Upper lobe of left lung (tissue), 6 donors: ENCODE data around the gene VENTX. TPM values are rescaled to one million over a fixed set of nuclear protein-coding genes. Genes with fewer than 3 reads are reported as not detected.

ENCODE experiments used
- ATAC-seq, 2 donors: fragments of 200-7000 bp; cut with Tn5 transposase; one replicate each; pipeline ENCODE4 v1.9.1; 2022; ENCODE audit warnings: mild to moderate bottlenecking in 2 of 2, moderate library complexity in 2 of 2; ENCODE audit not compliant: low FRiP score in 2 of 2
- DNase-seq, 2 donors: peaks; one replicate each; pipeline ENCODE4 v3.0.0-alpha.2; 2019 to 2020
- H3K27ac ChIP-seq, 4 donors: fragments of 200-600 bp; sonication (generic); one replicate each; pipeline ENCODE4 v1.5.1; 2016 to 2019
- H3K27me3 ChIP-seq, 4 donors: fragments of 200-600 bp; sonication (generic); one replicate each; pipeline ENCODE4 v1.5.1; 2017 to 2019
- H3K36me3 ChIP-seq, 4 donors: fragments of 200-600 bp; sonication (generic); one replicate each; pipeline ENCODE4 v1.5.1; 2016 to 2019
- H3K4me1 ChIP-seq, 4 donors: fragments of 200-600 bp; sonication (generic); one replicate each; pipeline ENCODE4 v1.5.1; 2018 to 2019
- H3K4me3 ChIP-seq, 4 donors: fragments of 200-600 bp; sonication (generic); one replicate each; pipeline ENCODE4 v1.5.1; 2017 to 2019; ENCODE audit warnings: mild to moderate bottlenecking in 2 of 4, moderate library complexity in 1 of 4
- H3K9me3 ChIP-seq, 4 donors: fragments of 200-600 bp; sonication (generic); one replicate each; pipeline ENCODE4 v1.5.1; 2018 to 2019
- EP300 ChIP-seq, 4 donors: sonication (generic); formaldehyde crosslinking; IDR thresholded peaks; one replicate each; pipeline ENCODE4 v1.5.1; 2017; ENCODE audit warnings: antibody characterized with exemption in 4 of 4, control low read depth in 2 of 4
- POLR2A ChIP-seq, 4 donors: fragments of 450-650 bp; IDR thresholded peaks; one replicate each; pipeline ENCODE4 v1.5.1; 2016 to 2017; ENCODE audit warnings: antibody characterized with exemption in 4 of 4, mild to moderate bottlenecking in 2 of 4
- POLR2AphosphoS5 ChIP-seq, 2 donors: sonication (generic); formaldehyde crosslinking; IDR thresholded peaks; one replicate each; pipeline ENCODE4 v1.5.1; 2017; ENCODE audit warnings: antibody characterized with exemption in 2 of 2
- WGBS, 2 donors: methylation state at CpG; one replicate each; pipeline ENCODE4 v1.1.5; 2017 to 2018; 5-methylcytosine and 5-hydroxymethylcytosine counted together
- total RNA-seq, 6 donors: library from RNA; depleted of rRNA in 4 of 6; stranded (reverse); fragments of >200 nt in 4 of 6; gene quantifications; one replicate each; pipeline versions ENCODE4 v1.1.0 to v1.2.1, GENCODE V29; 2016 to 2021
- TF ChIP-seq, protein P1 (sequence below), 6 experiments: fragments of 450-650 bp in 4 of 6; fragments of 200-600 bp in 2 of 6; sonication (generic) in 2 of 6; IDR thresholded peaks; one replicate each; pipeline ENCODE4 v1.5.1; 2016 to 2019; ENCODE audit warnings: antibody characterized with exemption in 6 of 6
- donor health status: DM: no; HTN: no; CAD: no; lungs with moderate emphysema.
- donor health status: DM: no; HTN: yes; CAD: no; lungs with severe emphysema.

VENTX gene
- total RNA-seq, 6 donors from 2014 or later, result 1.7 to 11.5 (median 4.4) TPM

DNA sequence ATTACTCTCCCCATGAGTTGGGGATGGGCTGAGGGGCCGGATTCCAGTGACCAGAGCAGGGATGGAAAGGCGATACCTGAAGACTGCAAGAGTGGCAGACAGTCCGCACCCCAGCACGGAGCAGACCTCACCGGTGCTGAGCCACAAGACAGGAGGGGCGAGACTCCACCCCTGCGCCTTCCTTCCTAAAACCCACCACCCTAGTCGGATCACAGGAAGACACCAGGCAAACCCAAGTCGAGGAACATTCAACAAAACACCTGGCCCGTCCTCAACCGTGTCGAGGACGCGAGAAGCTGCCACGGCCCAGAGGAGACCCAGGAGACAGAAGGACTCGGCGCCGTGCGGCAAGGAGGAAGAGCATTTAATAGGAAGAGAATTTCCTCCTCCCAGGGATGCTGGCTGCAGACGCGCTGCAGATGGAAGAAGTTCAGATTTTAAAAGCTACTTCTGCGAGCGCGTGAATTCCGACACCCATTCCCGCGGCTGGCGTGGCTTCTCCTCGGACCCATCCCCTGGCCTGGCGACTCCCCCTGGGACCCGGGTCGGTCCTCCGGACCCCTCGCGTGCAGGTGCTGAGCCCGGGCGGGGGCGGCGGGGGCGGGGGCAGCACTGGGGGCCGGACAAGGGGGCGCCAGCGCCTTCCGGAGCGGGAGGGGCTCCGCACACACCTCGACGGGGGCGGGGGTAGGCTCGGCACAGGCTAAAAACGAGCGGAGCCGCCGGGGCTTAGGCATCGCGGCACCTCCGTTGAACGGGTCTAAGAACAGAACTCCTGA is 8.2 kb upstream of the VENTX start:
- Histone ChIP-seq H3K27me3 (peaks cover 0 to 31% (median 17%) of the 10 kb centered on the region in 4 donors), H3K4me1 (peaks cover 9 to 20% (median 11%) of the 10 kb centered on the region in 4 donors), H3K9me3 (no peaks in the 10 kb centered on the region), H3K4me3 (no peak overlapping the region), H3K36me3 (no peaks in the 10 kb centered on the region), H3K27ac (no peak overlapping the region)
- no peak for TF ChIP-seq EP300 (IDR thresholded peaks at IDR 0.05)
- TF ChIP-seq POLR2A (IDR thresholded peaks at IDR 0.05), result no peak
- TF ChIP-seq, protein P1, sequence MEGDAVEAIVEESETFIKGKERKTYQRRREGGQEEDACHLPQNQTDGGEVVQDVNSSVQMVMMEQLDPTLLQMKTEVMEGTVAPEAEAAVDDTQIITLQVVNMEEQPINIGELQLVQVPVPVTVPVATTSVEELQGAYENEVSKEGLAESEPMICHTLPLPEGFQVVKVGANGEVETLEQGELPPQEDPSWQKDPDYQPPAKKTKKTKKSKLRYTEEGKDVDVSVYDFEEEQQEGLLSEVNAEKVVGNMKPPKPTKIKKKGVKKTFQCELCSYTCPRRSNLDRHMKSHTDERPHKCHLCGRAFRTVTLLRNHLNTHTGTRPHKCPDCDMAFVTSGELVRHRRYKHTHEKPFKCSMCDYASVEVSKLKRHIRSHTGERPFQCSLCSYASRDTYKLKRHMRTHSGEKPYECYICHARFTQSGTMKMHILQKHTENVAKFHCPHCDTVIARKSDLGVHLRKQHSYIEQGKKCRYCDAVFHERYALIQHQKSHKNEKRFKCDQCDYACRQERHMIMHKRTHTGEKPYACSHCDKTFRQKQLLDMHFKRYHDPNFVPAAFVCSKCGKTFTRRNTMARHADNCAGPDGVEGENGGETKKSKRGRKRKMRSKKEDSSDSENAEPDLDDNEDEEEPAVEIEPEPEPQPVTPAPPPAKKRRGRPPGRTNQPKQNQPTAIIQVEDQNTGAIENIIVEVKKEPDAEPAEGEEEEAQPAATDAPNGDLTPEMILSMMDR (IDR thresholded peaks at IDR 0.05), result no peak
- TF ChIP-seq POLR2AphosphoS5 (IDR thresholded peaks at IDR 0.05), result no peak
- DNase-seq (peak in 1 of 2 donors; percentile 80), ATAC-seq (no peak)
- WGBS, 2 donors, result 15 to 23% methylated on average over 11 to 25 of the region's 58 CpGs

DNA sequence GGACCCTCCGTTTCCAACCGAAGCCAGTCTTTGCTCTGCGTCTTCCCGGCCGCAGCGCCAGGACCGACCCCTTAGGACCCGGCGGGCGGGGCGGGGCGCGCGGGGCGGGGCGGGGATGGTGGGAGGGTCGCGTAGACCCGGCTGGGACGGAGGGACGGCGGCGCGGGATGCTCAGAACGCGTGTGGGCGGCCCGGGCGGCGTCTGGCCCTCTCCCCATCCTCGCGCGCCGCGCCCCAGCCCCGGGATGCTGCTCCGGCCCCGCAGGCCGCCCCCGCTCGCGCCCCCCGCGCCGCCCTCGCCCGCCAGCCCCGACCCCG is 7.7 kb upstream of the VENTX start, which contains the start of gene UTF1:
Gene UTF1, plus strand, starts transcription at position 174 of the 318 bp plus-strand sequence. Its CDS starts 72 bp downstream, at position 246.
- ATAC-seq, result no peak
- TF ChIP-seq POLR2A (IDR thresholded peaks at IDR 0.05) (no peak), POLR2AphosphoS5 (IDR thresholded peaks at IDR 0.05) (no peak), EP300 (IDR thresholded peaks at IDR 0.05) (no peak)
- TF ChIP-seq, protein P1 (IDR thresholded peaks at IDR 0.05), result no peak
- Histone ChIP-seq H3K9me3 (no peaks in the 10 kb centered on the region), H3K36me3 (no peaks in the 10 kb centered on the region), H3K4me1 (peaks cover 9 to 20% (median 11%) of the 10 kb centered on the region in 4 donors), H3K27me3 (peaks cover 0 to 31% (median 17%) of the 10 kb centered on the region in 4 donors), H3K4me3 (peak within 1 kb of the TSS in 3 of 4 donors; percentile 22 to 39 (median 26)), H3K27ac (no peak within 1 kb of the TSS)
- no peak for DNase-seq
- WGBS, 2 donors, result 0% methylated on average over 3 of the region's 49 CpGs; no CpG with 5 or more reads in 1 of the 2 donors

DNA sequence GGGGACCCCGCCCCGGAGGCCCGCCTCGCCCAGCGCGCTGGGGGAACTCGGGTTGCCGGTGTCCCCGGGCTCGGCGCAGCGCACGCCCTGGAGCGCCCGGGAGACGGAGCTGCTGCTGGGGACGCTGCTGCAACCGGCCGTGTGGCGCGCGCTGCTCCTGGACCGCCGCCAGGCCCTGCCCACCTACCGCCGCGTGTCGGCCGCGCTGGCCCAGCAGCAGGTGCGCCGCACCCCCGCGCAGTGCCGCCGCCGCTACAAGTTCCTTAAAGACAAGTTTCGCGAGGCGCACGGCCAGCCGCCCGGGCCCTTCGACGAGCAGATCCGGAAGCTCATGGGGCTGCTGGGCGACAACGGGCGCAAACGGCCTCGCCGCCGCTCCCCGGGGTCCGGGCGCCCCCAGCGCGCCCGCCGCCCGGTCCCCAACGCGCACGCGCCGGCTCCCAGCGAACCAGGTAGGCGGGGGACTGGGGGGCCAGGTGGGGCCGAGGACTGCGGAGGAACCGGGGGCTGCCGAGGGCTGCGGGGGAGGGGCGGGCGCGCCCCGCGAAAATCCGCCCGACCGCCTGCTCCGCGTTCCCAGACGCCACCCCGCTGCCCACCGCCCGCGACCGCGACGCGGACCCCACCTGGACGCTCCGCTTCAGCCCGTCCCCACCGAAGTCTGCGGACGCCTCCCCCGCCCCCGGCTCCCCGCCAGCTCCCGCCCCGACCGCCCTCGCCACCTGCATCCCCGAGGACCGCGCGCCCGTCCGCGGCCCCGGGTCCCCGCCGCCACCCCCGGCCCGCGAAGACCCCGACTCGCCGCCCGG is 7.1 kb upstream of the VENTX start:
- TF ChIP-seq, protein P1 (IDR thresholded peaks at IDR 0.05), result no peak
- no peak for TF ChIP-seq POLR2A (IDR thresholded peaks at IDR 0.05)
- TF ChIP-seq POLR2AphosphoS5 (IDR thresholded peaks at IDR 0.05), result no peak
- TF ChIP-seq EP300 (IDR thresholded peaks at IDR 0.05), result no peak
- ATAC-seq, result no peak
- peak; percentile 36 to 92 for DNase-seq
- Histone ChIP-seq H3K4me1 (peaks cover 10 to 26% (median 12%) of the 10 kb centered on the region in 4 donors), H3K27me3 (peaks cover 0 to 36% (median 20%) of the 10 kb centered on the region in 4 donors), H3K27ac (no peak overlapping the region), H3K4me3 (peak overlapping the region in 3 of 4 donors; percentile 22 to 39 (median 26)), H3K9me3 (no peaks in the 10 kb centered on the region), H3K36me3 (no peaks in the 10 kb centered on the region)
- WGBS, 2 donors, result 1% methylated on average over 15 of the region's 122 CpGs; no CpG with 5 or more reads in 1 of the 2 donors

DNA sequence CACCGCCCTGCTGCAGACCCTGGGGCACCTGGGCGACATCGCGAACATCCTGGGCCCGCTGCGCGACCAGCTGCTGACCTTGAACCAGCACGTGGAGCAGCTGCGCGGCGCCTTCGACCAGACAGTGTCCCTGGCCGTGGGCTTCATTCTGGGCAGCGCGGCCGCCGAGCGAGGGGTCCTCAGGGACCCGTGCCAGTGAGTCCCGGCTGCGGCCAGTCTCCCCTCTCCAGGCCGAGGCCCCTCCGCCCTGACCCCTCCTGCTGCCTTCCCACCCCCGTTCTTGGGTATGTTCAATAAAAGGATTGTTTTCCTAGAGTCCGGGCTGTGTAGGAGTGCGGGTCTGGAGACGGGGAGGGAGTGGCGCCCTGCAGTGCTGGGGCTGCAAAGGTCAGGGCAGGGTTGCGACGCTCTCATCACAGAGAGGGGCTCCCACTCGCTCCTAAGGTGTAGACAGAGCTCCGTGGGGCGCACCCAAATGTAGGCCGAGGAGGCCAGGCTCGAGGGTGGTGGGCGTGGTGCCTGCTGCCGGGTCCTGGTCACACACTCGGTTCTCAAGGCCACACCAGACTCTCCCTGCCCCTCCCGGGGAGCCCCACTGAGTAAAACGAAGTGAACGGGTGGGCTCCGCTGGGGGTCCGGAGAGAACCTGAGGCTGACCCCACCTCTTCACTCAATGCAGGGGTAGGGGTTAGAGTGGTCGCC is 6.3 kb upstream of the VENTX start:
- no peak for ATAC-seq
- peaks cover 15 to 34% (median 18%) of the 10 kb centered on the region in 4 donors for H3K4me1 ChIP-seq
- WGBS, 2 donors, result 27 to 51% methylated on average over 17 to 24 of the region's 44 CpGs
- H3K27me3 ChIP-seq, result peaks cover 0 to 41% (median 23%) of the 10 kb centered on the region in 4 donors
- DNase-seq, result peak in 1 of 2 donors; percentile 51
- no peaks in the 10 kb centered on the region for H3K9me3 ChIP-seq
- TF ChIP-seq, protein P1 (IDR thresholded peaks at IDR 0.05), result no peak
- TF ChIP-seq POLR2A (IDR thresholded peaks at IDR 0.05) (no peak), EP300 (IDR thresholded peaks at IDR 0.05) (no peak), POLR2AphosphoS5 (IDR thresholded peaks at IDR 0.05) (no peak)
- no peak overlapping the region for H3K4me3 ChIP-seq
- no peaks in the 10 kb centered on the region for H3K36me3 ChIP-seq
- H3K27ac ChIP-seq, result no peak overlapping the region
